Stimulated activated CD8-positive, alpha-beta memory T cell treated with anti-CD3 and anti-CD28 coated beads, Interleukin-12 subunit alpha, Interleukin-12 subunit beta, amount 100 ng/mL, for 1 hour (primary cell): Measurements from ENCODE around the gene SEC24D.
"Not testable (repeated sequence)": the region's sequence is repeated elsewhere in the genome, so short reads cannot be mapped to it uniquely, and the experiment has no call there.

Experiments used
- DNase-seq: peaks from one replicate; pipeline ENCODE4 v3.0.0-alpha.2; 2020; ENCODE audit warnings: low read depth

Gene SEC24D, protein sequence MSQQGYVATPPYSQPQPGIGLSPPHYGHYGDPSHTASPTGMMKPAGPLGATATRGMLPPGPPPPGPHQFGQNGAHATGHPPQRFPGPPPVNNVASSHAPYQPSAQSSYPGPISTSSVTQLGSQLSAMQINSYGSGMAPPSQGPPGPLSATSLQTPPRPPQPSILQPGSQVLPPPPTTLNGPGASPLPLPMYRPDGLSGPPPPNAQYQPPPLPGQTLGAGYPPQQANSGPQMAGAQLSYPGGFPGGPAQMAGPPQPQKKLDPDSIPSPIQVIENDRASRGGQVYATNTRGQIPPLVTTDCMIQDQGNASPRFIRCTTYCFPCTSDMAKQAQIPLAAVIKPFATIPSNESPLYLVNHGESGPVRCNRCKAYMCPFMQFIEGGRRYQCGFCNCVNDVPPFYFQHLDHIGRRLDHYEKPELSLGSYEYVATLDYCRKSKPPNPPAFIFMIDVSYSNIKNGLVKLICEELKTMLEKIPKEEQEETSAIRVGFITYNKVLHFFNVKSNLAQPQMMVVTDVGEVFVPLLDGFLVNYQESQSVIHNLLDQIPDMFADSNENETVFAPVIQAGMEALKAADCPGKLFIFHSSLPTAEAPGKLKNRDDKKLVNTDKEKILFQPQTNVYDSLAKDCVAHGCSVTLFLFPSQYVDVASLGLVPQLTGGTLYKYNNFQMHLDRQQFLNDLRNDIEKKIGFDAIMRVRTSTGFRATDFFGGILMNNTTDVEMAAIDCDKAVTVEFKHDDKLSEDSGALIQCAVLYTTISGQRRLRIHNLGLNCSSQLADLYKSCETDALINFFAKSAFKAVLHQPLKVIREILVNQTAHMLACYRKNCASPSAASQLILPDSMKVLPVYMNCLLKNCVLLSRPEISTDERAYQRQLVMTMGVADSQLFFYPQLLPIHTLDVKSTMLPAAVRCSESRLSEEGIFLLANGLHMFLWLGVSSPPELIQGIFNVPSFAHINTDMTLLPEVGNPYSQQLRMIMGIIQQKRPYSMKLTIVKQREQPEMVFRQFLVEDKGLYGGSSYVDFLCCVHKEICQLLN

DNA sequence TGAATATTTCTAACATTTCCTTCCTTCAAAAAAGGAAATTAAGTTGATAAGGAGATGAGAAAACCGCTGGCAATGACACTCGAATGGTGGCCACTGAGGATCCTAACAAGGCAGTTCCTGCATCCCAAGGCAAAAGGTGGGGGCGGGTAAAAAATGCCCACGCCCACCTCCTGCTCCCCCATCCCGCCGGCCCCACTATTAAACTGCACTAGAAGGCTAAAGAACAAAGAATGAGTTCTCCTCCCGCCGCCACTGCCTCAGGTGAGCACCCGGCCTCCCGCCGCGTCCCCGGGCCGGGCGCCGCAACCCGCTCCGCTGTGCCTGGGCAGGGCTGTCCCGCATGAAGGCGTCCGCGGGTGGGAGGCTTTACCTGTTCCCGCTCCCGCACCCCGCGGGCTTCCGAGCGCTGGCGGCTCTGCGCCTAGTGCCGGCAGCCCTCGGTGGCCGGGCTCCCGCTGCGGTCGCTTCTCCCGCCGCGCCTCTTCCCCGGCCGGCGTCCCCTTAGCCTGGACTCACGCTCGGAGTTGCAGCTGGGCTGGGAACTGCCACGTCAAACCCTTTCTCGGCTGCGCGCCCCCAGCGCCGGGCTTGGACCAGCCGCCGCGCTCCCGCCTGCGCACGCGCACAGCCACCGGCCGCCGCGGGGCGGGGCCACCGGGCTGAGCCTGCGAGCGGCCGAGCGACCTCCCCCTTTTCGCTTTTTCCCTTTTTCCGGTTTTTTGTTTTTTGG lies at the start of gene SEC24D:
TSS of gene SEC24D (minus strand) at position 556 of the 730 bp plus-strand sequence. CDS start 2,430 bp downstream, outside the sequence.
- peak; percentile 69 for DNase-seq

DNA sequence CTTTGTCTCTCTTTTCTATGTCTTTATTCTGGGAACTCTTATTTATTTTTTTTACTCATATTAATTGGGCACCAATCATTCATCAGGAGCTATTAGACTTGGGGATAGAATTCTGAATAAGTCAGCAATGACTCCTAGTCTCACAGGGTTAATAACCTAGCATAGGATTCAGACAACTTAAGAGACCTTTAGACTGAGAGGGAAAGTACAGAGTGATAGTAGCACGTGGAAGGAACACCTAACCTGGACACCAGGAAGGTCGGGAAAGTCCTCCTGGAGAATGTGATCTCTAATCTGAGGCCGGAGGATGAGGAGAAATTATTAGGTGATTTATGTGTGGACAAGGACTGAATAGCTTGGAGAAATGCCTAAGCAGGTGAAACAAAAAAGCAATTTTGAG lies 48.8 kb upstream of the SEC24D start:
- DNase-seq, result no peak

DNA sequence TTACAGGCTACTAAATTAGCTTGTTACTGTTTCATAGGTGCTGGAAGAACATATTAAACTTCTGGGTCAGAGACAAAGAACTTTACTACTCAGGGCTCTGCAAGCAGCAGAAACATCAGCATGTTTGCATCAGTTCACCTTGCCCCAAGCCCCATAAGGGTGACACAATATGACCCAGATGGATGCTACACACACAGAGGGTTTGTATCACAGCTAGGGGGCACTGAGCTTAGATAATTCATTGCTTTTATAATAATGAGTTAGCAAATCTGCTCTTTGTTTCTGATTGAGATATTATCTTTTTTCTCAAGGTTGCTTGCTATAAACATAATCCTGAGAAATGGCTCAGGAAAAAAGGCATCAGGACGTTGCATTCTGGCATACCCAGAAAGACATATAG lies 47.9 kb upstream of the SEC24D start:
- DNase-seq, result no peak

DNA sequence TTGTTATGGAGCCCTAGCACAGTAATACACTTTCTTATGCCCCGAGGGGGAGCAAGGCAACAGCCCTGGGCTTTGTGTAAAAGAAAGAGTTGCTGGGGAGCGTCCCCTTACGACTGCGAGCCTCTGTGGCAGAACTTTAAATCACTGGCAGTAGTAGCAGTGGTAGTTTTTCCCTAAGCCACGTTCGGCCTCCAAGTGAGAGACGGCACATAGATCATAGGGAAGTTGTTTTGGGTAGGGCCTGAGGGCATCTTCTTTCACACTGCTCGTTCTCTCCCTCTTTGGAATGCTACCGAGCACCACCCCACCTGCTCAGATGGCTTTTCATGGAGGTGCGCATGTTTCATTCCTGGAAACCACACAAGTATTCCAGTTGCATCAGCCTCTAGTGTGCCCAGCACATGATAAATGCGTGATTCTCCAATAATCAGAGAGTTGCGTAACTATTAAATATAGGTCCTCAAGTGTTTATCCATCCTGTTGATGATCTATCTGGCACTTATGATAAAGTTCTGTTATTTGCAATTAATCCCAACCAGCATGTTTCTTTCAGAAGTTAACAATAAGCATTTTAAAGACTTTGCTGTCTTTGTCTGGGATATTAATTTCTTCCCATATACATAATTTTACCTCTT lies 45.7 kb upstream of the SEC24D start:
- DNase-seq, result no peak

DNA sequence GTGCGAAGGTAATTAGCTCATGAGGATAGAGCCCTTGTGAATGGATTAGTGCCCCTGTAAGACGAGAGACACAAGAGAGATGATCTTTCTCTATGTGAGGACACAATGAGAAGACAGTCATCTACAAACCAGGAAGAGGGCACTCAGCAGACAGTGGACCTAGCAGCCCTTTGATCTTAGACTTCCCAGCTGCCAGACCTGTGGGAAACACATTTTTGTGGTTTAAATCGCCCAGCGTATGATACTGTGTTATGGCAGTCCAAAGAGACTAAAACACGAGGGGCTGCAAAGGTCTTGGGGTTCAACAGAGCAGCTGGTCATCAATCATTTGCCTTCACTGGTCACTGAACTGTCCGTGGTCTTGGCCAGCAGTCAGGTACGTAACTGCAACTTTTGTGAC lies 43.5 kb upstream of the SEC24D start:
- no peak for DNase-seq

DNA sequence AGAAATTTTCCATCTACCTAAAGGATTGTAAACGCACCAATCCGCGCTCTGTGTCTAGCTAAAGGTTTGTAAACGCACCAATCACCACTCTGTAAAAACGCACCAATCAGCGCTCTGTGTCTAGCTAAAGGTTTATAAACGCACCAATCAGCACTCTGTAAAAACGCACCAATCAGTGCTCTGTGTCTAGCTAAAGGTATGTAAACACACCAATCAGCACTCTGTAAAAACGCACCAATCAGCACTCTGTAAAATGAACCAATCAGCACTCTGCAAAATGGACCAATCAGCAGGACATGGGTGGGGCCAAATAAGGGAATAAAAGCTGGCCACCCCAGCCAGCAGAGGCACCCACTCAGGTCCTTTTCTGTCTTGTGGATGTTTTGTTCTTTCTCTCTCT lies 42.6 kb upstream of the SEC24D start:
- not testable (repeated sequence) for DNase-seq

DNA sequence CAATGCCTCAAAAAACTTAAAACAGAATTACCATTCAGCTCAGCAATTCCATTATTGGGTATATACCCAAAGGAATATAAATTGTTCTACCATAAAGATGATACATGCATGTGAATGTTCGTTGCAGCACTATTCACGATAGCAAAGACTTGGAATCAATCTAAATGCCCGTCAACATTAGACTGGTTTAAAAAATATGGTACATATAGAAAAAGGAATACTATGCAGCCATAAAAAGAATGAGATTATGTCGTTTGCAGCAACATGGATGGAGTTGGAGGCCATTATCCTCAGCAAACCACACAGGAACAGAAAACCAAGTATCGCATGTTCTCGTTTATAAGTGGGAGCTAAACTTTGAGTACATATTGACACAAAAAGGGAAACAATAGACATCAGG lies 41.9 kb upstream of the SEC24D start:
- DNase-seq, result no peak

DNA sequence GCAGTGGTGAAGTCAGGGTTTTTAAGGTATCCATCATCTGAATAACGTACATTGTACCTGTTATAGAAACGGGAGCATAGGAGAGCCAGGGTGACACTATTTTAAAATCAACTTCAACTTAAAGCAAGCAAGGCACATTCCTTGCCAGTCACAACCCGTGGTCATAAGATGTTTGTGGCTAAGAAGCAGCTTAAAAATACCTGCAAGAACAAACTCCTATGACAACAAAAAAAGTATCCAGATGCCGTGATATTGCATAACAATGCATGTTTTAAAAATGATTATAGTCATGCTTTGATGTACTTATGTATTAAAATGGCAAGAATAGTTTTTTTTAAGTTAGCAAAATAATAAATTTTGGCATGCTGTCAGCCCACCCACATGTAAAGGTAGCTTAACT lies 36.3 kb upstream of the SEC24D start:
- no peak for DNase-seq

DNA sequence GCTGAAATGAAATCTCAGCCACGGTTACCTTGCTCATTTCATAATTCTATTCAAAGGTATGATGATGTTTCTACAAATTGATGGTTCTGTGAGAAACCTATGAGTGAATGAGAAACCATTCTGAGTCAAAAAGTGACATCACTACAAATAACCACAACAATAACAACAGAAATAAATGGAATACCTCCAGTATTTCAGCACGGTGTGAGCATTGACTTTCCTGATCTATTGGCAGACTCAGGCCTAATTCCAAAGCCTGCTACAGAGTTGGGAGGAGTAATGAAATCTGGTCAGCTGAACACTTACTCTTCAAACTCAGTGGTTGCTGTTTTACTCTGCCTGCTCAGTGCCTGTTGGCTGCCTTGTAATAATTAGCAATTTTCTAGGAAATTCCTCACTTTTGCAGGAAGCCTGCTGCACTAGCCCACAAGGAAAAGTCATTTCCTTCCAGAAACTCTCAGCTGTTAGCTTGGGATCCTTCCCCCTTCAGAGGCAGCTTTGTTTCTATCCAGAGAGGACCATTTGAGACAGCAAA lies 33.9 kb upstream of the SEC24D start:
- no peak for DNase-seq

DNA sequence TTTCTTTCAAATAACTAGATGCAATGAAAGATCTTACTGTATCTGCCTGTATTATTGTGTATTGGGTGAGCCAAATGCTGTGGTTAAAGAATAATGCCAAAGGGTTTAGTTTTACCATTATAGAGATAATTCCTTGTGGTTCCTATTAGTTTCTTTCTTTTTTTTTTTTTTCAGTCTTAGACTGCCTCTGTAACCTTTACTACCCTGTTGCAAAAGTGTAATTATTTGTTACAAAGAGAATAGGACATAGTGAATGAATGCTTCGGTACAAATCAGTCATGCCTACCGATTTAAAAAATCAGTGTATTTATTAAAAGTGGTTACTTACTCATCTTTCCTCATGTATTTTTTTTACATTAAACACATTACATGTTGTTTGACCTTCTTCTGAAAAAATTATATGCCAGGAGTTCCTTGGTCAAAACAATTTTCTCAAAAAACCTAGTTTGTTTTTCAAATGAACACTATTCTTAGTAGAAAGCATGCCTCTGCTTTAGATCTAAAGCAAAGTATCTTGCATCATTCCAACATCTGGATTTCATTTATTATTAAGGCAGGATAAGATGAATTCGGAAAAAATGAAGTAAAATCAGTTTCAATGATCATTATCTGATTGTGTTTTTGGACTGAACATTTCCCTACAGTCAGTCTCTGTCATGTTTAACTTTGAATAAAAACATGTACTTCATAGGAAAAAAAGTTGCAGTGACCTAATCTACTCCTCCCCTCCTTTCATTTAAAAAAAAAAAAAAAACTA lies 31.6 kb upstream of the SEC24D start:
- no peak for DNase-seq

DNA sequence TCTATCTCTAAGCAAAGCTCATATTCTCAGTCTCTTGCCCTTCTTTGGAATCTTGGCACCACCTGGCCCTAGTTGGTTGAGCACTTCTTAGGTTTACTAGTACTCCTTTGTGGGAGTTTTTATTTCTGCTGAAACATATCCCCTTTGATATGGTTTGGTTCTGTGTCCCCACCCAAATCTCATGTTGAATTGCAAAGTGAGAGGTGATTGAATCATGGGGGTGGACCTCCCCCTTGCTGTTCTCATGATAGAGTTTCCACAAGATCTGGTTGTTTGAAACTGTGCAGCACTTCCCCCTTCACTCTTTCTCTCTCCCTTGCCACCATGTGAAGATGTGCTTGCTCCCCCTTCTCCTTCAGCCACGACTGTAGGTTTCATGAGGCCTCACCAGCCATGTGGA lies 30.5 kb upstream of the SEC24D start:
- no peak for DNase-seq

DNA sequence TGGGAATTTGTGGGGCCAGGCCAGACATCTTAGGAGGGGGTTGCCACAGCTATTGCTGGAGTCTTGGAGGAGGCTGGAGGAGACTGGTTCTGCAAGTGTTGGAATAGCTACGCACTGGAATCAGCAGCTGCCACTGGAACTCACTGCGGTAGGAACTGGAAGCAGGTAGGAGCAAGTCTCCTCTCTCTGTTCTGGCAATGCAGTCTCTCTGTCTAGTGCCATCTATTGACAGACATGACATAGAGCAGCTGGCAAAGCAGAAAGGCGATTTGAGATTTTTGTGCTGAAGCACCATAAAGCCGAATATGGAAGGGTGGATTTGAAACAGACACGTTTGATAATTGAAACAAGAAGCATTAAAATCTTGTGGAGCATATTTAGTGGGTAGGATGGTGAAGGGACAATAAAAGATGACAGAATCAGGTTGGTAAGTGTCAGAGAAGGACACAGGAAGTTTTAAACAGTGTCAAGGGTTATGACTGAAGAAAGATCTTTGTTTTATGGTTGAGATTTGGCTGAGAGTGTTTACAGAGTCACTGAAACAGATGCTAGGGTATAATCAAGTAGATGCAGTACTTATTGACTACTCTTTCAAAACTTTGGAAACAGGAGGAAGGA lies 29.3 kb upstream of the SEC24D start:
- no peak for DNase-seq

DNA sequence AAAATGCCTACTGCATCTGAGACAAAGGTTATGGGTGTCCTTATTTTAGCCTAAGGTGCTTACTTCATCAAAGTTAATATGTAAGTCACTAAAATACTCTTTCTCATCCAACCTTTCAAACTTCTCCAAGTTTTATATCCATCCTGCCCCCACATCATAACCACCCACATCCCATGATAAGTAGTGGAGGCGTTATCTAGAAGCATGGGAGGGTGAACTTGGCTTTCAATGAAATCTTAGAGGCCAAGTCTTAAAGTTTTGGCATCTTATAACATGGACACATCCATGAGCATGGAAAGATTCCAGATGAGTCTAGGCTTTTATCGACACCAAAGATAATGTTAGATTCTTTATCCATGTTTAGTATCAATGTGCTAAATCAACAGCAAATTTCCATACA lies 22.9 kb upstream of the SEC24D start:
- DNase-seq, result no peak

DNA sequence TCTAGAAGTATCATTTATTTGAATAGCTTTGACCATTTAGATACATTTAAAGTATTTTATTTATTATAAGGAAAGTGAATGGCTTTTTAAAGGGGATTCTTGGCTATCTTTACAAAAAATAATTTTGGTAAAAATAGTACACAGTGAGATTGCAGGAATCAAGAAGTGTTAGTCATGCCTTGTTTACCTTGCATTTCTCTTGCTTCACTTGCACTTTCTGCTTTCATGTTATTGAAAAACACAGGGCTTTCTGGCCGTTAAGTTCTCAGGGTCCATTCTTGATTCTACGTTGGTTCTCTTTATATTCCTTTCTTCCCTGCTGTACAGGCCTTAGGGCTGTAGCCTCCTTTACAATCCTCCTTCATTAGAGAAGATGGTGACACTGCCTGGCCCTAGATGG lies 21.8 kb upstream of the SEC24D start:
- no peak for DNase-seq

DNA sequence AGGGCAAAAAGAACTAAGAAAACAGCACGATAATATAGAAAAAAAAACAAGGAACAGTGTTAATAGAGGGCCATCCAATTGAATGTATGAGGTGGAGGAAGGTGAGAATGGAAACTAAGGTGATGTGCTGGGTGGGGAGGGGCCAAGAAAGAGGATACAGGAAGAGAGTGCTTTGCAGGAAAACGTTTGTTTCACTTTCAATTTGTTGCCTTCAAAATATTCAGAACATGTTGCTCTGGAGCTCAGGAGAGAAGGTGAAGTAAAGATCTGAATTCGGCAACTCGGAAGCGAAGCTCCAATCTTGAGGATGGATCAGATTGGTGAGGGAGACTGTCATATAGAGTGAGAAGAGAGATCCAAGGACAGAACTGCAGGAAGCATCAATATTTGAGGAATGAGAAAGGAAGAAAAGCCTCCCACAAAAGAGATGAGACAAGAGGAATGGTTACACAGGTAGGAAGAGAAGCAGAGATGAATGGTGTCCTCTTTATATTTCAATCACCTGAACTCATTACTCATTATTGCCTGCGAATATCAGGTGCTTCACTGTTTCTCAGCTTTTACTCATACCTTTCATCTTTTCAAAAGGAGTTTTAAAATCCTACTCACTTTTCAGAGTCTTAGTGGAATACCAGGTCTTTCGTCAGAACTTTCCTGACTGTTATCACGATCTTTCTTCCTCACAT lies 14.7 kb upstream of the SEC24D start:
- peak; percentile 6 for DNase-seq

DNA sequence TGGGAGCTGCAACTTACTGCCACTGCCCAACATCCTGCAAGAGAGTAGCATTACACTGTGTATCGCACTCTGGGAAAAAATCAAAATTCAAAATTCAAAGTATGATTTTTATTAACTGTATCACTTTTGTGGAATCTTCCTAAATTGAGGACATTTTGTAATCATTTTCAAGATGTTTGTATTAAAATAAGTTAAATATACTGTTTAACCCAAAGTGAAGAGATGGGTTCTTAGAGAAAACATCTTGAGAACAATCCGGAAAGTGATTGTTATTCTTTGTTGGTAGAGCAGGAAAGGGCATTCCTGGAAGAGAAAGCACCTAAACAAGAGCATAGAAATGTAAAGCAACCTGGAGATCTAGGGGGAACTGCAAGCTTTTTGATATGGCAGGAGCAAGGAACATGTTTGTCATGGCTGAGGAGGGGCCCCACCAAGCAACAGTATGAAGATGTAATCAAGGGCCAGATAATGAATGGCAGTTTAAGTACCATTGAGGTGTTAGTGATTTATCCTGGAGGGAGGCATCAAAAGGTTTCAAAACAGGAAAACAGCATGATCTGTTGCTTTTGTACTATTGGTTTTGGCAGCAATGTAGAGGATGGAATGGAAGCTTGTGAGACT lies 14.1 kb upstream of the SEC24D start:
- no peak for DNase-seq

DNA sequence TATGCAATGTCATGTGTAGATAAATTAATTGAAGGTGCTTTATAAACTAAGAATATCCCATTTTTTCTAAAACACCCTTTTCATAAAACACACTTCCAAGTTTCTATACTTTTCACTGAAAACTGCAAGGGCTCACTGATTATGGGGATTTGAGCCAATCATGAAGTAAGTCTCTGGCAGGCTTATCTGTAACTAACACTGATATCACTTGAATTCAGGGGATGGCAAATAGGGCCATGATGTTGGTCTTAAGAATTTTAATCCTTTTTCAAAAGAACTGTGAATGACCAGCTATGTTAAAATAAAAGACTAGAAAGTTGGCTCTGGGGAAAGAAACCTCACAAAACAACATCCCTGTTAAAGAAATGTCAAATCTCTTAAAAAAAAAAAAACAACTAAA lies 13.0 kb upstream of the SEC24D start:
- DNase-seq, result no peak

DNA sequence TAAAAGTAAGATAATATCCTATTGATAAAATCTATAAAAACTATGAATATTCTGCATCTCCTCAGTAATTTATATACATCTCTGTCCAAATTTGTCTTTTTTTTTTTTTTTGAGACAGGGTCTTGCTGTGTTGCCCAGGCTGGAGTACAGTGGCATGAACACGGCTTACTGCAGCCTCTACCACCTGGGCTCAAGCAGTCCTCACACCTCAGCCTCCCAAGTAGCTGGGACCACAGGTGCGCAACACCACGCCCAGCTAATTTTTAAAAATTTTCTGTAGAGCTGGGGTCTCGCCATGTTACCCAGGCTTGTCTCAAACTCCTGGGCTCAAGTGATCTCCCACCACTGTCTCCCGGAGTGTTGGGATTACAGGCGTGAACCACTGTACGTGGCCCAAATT lies 12.3 kb upstream of the SEC24D start:
- DNase-seq, result no peak

DNA sequence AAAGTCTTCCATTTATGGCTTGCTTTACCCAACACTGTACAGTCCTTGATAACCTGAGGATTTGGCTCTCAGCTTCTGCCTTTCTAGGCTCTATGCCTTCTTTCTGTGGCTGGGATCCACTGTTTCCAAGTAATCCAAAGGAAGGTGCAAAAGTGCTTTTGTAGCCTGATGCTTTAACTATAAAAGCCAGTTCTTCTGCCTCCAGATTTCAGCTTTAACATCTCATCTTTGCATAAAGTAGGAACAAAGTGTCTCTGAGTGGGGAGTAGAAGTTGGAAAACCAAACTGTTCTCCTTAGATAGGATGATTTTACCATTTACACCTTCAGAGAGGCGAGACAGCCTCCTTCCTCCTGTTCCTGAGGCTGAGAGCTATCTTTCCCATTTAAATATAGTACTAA lies 11.1 kb upstream of the SEC24D start:
- no peak for DNase-seq
